Left lung (tissue), 10 donors: ENCODE data around the gene TMUB1. TPM values are rescaled to one million over a fixed set of nuclear protein-coding genes. Genes with fewer than 3 reads are reported as not detected.

Source experiments
- ATAC-seq: fragments of 200-7000 bp; cut with Tn5 transposase; one replicate; pipeline ENCODE4 v1.9.1; 2020; ENCODE audit warnings: moderate library complexity
- DNase-seq, 4 donors: peaks; one replicate each; pipeline ENCODE4 v3.0.0-alpha.2; 2013 to 2020
- H3K27ac ChIP-seq, 2 donors: fragments of 200-600 bp; sonication (generic) in 1 of 2; one replicate each; pipeline versions ENCODE4 v1.5.0 to v1.8.0; 2020 to 2021
- H3K27me3 ChIP-seq, 2 donors: fragments of 200-600 bp; sonication (generic) in 1 of 2; one replicate each; pipeline versions ENCODE4 v1.5.0 to v1.8.0; 2020 to 2021
- H3K36me3 ChIP-seq, 2 donors: fragments of 200-600 bp; sonication (generic) in 1 of 2; one replicate each; pipeline versions ENCODE4 v1.5.0 to v1.8.0; 2020 to 2021
- H3K4me1 ChIP-seq, 2 donors: fragments of 200-600 bp; one replicate each; pipeline ENCODE4 v1.8.0; 2021
- H3K4me3 ChIP-seq, 2 donors: fragments of 200-600 bp; sonication (generic) in 1 of 2; one replicate each; pipeline versions ENCODE4 v1.5.0 to v1.8.0; 2020 to 2021; ENCODE audit warnings: mild to moderate bottlenecking in 1 of 2
- H3K9me3 ChIP-seq, 2 donors: fragments of 200-600 bp; sonication (generic) in 1 of 2; one replicate each; pipeline versions ENCODE4 v1.5.0 to v1.8.0; 2020 to 2021
- intact Hi-C, 2 donors: fragments of 100-400 bp; cut with DNase I; formaldehyde crosslinking; loops; one replicate each; pipeline versions ENCODE4 v1.11.2 to v1.14.2; 2022
- polyA plus RNA-seq, 6 donors: library from polyadenylated mRNA; unstranded; fragments of 120-200 nt; gene quantifications; one replicate each; pipeline ENCODE4 v1.2.1, GENCODE V29; 2013; ENCODE audit not compliant: insufficient read length in 6 of 6
- total RNA-seq, 2 donors: library from RNA; stranded (reverse); fragmentation: NEBNext Ultra II Directional; extraction: Animal tissue kit (Norgen Biotek cat#: 25700); gene quantifications; one replicate each; pipeline ENCODE4 v1.2.1, GENCODE V29; 2021
- TF ChIP-seq, protein P1 (sequence below), 2 donors: fragments of 200-600 bp; sonication (generic) in 1 of 2; IDR thresholded peaks; one replicate each; pipeline versions ENCODE4 v1.5.0 to v1.8.0; 2021; ENCODE audit warnings: antibody characterized with exemption in 2 of 2
- donor health status: DM: no; HTN: yes; CAD: no.
- donor health status: DM: no; HTN: no; CAD: no.

Gene TMUB1
- total and polyA plus RNA-seq, 8 donors, result 21.2 to 49.1 (median 24.5) TPM

DNA sequence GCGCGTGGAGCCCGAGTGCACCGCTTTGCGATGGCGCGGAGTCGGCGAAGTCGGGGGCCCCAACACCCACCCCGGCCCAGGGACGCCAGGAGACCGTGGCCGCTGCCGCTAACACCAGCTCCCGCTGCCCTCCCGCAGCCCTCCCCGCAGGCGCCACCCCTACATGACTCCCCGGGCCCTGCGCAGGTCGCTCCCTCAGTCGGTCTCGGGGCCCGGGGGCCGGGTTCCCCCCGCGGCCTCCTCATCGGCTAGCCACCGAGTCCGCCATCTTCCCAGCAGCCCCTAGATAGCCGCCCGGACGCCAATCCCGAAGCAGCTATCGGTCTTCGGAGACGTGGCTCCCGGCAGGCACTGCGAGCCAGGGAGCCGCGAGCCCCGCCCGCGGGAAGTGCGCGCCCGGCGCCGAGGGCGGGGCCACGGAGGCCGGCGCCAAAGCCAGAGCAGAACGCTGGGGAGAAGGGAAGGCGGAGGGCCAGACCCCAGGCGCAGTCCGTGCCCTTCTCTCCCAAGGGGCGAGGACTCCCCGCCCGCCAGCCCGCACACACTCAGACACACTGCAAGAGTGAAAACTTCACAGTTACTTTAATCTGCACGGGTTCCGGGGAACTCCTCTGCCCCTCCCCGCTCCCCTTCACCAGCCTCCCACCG is 2.6 kb downstream of the TMUB1 start, which contains the start of gene FASTK:
Gene FASTK, minus strand, starts transcription at position 288 of the 648 bp plus-strand sequence. Its CDS starts 43 bp downstream, at position 245.
- intact Hi-C loops, result no loop called here
- H3K27me3 ChIP-seq, result no peaks in the 10 kb centered on the region
- H3K27ac ChIP-seq, result peak within 1 kb of the TSS; percentile 91
- peak; percentile 91 for ATAC-seq
- peaks cover 0 to 18% of the 10 kb centered on the region in 2 donors for H3K36me3 ChIP-seq
- H3K4me3 ChIP-seq, result peak within 1 kb of the TSS; percentile 94 to 98
- TF ChIP-seq, protein P1, sequence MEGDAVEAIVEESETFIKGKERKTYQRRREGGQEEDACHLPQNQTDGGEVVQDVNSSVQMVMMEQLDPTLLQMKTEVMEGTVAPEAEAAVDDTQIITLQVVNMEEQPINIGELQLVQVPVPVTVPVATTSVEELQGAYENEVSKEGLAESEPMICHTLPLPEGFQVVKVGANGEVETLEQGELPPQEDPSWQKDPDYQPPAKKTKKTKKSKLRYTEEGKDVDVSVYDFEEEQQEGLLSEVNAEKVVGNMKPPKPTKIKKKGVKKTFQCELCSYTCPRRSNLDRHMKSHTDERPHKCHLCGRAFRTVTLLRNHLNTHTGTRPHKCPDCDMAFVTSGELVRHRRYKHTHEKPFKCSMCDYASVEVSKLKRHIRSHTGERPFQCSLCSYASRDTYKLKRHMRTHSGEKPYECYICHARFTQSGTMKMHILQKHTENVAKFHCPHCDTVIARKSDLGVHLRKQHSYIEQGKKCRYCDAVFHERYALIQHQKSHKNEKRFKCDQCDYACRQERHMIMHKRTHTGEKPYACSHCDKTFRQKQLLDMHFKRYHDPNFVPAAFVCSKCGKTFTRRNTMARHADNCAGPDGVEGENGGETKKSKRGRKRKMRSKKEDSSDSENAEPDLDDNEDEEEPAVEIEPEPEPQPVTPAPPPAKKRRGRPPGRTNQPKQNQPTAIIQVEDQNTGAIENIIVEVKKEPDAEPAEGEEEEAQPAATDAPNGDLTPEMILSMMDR (IDR thresholded peaks at IDR 0.05), result no peak
- H3K9me3 ChIP-seq, result no peaks in the 10 kb centered on the region
- peaks cover 39 to 67% of the 10 kb centered on the region in 2 donors for H3K4me1 ChIP-seq
- peak; percentile 87 to 98 (median 92) for DNase-seq

DNA sequence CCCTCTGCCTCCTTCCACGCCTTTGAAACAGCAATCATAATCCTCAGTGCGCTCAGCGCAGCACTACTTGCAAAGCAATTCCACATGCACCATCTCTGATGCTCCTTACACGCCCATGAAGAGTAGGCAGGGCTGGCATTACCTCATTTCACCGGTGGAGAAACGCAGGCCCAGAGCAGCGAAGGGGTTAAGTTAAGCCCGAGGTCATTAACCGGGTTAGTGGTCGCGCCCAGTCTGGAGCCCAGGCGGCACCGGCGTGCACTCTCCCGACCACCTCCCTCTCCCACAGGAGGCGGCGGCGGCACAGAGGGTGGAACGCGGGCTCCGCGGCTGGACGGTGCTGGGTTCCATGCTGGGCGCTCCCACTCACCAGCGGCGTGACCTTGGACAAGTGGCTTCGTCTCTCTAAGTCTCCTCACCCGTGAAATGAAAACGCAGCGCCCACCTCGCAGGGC is 3.2 kb downstream of the TMUB1 start:
- TF ChIP-seq, protein P1 (IDR thresholded peaks at IDR 0.05), result no peak
- H3K4me1 ChIP-seq, result peaks cover 35 to 62% of the 10 kb centered on the region in 2 donors
- H3K36me3 ChIP-seq, result peaks cover 0 to 23% of the 10 kb centered on the region in 2 donors
- DNase-seq, result no peak
- intact Hi-C loops, result no loop called here
- ATAC-seq, result peak; percentile 20
- peak overlapping the region; percentile 94 to 98 for H3K4me3 ChIP-seq
- peak overlapping the region; percentile 91 for H3K27ac ChIP-seq
- H3K9me3 ChIP-seq, result no peaks in the 10 kb centered on the region
- H3K27me3 ChIP-seq, result no peaks in the 10 kb centered on the region

DNA sequence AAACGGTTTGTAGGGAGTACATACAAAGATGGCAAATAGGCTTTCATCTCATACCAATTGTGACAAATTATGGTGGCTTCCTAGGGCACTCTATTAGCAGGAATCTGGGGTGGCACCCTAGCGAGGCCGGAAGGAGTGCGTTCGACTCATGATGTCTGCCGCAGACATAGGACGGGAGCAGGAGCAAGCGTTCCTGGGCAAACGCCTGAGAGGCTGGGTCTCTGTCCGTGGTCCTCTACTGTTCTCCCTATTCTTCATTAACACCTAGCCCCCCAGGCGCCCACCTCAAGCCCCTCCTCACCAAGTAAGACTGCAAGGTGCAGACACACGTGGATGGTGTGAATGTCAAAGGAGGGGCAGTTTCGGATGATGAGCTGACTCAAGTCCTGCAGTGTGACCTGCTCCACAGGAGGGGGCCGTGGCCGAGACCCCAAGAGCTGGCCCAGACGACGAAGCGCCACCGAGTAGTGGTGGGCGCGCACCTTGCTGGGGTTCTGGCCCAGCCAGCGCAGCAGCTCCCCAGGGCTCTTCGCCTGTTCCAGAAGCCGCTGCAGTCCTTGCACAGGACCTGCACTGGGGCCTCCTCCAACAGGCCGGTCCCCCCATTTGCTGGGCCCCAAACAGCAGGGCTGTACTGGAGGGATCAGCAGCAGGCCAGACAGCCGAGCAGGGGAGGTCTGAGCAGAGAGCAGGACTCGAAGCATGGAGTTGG is 3.9 kb downstream of the TMUB1 start:
- Histone ChIP-seq H3K4me1 (peaks cover 35 to 56% of the 10 kb centered on the region in 2 donors), H3K27ac (peak overlapping the region in 1 of 2 donors; percentile 91), H3K27me3 (no peaks in the 10 kb centered on the region), H3K4me3 (peak overlapping the region; percentile 94 to 98), H3K36me3 (peaks cover 5 to 30% of the 10 kb centered on the region in 2 donors), H3K9me3 (no peaks in the 10 kb centered on the region)
- DNase-seq, result peak in 1 of 4 donors; percentile 76
- intact Hi-C loops, result no loop called here
- no peak for ATAC-seq
- TF ChIP-seq, protein P1 (IDR thresholded peaks at IDR 0.05), result no peak

DNA sequence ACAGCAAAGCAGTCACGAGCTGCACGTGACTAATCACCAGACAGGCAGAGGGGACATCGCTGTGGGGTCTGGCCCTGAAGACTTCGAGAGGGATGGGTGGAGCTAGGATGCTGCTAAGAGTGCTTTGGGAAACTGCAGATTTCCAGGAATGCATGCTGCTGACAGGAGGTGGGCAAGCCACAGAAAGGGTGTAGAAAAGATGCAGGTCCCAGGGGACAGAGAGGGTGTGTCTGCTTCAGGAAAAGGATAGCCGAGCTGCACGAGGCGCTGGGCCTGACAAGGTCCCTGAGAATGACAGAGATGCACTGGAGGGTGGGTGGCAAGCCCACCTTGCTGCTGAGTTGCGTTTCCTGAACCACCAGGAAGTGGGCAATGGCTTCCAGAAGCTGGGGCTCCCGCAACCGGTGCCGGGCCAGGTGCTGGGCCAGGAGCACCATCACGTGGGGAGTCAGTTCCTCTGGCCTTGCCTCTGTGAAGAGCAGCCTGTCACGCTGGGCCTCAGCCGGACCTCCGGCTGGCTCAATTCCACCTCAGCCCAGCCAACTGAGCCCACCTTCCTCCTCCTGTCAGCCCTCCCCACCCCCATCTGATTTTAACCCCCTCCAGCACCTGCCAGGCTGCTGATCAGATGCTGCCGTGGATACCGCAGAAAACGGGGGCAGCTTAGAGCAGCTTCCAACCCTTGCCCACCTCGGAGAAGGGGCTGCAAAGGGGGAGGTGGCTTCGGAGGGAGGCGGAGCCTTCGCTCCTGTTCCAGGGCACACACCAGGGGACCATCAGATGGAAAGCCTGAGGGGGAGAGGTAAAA is 4.9 kb downstream of the TMUB1 start:
- Histone ChIP-seq H3K4me1 (peaks cover 35 to 47% of the 10 kb centered on the region in 2 donors), H3K27ac (peak overlapping the region in 1 of 2 donors; percentile 31), H3K4me3 (no peak overlapping the region), H3K27me3 (no peaks in the 10 kb centered on the region), H3K36me3 (peaks cover 5 to 40% of the 10 kb centered on the region in 2 donors), H3K9me3 (no peaks in the 10 kb centered on the region)
- DNase-seq (peak in 1 of 4 donors; percentile 79), ATAC-seq (no peak)
- TF ChIP-seq, protein P1 (IDR thresholded peaks at IDR 0.05), result no peak
- intact Hi-C loops, result no loop called here
